SK-N-SH (cell line): ENCODE measurements around the gene TP53I11. TPM values are rescaled to one million over a fixed set of nuclear protein-coding genes. Genes with fewer than 3 reads are reported as not detected.

ENCODE experiments used
- CTCF ChIA-PET: fragments of 300-600, 350-600 bp; formaldehyde crosslinking; extraction: SDS; loops from one replicate; lab custom pipeline; 2021; lab: Yijun Ruan, JAX
- POLR2A ChIA-PET: fragments of 350-600 bp; sonication (Branson Sonifier 250); formaldehyde crosslinking; extraction: SDS; loops from one replicate; lab custom pipeline; 2020; ENCODE audit warnings: antibody characterized with exemption, inconsistent platforms; lab: Yijun Ruan, JAX
- DNase-seq: peaks from one replicate; pipeline ENCODE4 v3.0.0; 2012
- H2AFZ ChIP-seq: fragments of 200-600 bp; sonication (generic); 2 replicates; pipeline ENCODE4 v1.8.1; 2016; ENCODE audit warnings: antibody characterized with exemption, mild to moderate bottlenecking, low read depth
- H3F3A ChIP-seq: fragments of 200-600 bp; sonication (generic); replicated peaks from 2 replicates; pipeline ENCODE3; 2016; ENCODE audit warnings: antibody characterized with exemption, mild to moderate bottlenecking; ENCODE audit not compliant: insufficient read depth
- H3K27ac ChIP-seq, 2 experiments: fragments of 200-500 bp in 1 of 2; fragments of 200-600 bp in 1 of 2; sonication (Bioruptor generic) in 1 of 2; sonication (generic), shearing (Covaris generic) in 1 of 2; 2 replicates each; pipeline versions ENCODE4 v1.5.1 to v1.6.1; 2014 to 2016; ENCODE audit warnings: low read depth in 2 of 2, inconsistent platforms in 1 of 2, low read length in 1 of 2, mild to moderate bottlenecking in 1 of 2, mixed read lengths in 1 of 2
- H3K27me3 ChIP-seq: fragments of 200-600 bp; sonication (generic), shearing (Covaris generic); 2 replicates; pipeline ENCODE4 v1.6.1; 2016; ENCODE audit warnings: mixed run types; ENCODE audit not compliant: insufficient read depth
- H3K36me3 ChIP-seq, 2 experiments: fragments of 200-500 bp in 1 of 2; fragments of 200-600 bp in 1 of 2; sonication (Bioruptor generic) in 1 of 2; sonication (generic) in 1 of 2; replicated peaks in 1 of 2; 2 replicates each; pipeline versions ENCODE3 to v1.5.1; 2014 to 2016; ENCODE audit warnings: low read length in 1 of 2, mild to moderate bottlenecking in 1 of 2; ENCODE audit not compliant: insufficient read depth in 2 of 2, control insufficient read depth in 1 of 2
- H3K4me1 ChIP-seq, 2 experiments: fragments of 200-500 bp in 1 of 2; fragments of 200-600 bp in 1 of 2; sonication (Bioruptor generic) in 1 of 2; sonication (generic), shearing (Covaris generic) in 1 of 2; 2 replicates each; pipeline versions ENCODE4 v1.5.1 to v1.6.1; 2014 to 2016; ENCODE audit warnings: low read depth in 1 of 2, low read length in 1 of 2, mixed run types in 1 of 2; ENCODE audit not compliant: insufficient read depth in 2 of 2, control insufficient read depth in 1 of 2
- H3K4me2 ChIP-seq: fragments of 200-600 bp; sonication (generic), shearing (Covaris generic); 2 replicates; pipeline ENCODE4 v1.6.1; 2017; ENCODE audit warnings: mixed run types
- H3K4me3 ChIP-seq, 2 experiments: fragments of 200-500 bp in 1 of 2; fragments of 200-600 bp in 1 of 2; sonication (Bioruptor generic) in 1 of 2; sonication (generic), shearing (Covaris generic) in 1 of 2; 2 replicates each; pipeline versions ENCODE4 v1.5.1 to v1.8.1; 2014 to 2016; ENCODE audit warnings: low read depth in 2 of 2, inconsistent platforms in 1 of 2, low read length in 1 of 2, mild to moderate bottlenecking in 1 of 2, mixed read lengths in 1 of 2, moderate library complexity in 1 of 2
- H3K79me2 ChIP-seq: fragments of 200-600 bp; sonication (generic); 2 replicates; pipeline ENCODE4 v1.8.1; 2017; ENCODE audit warnings: mild to moderate bottlenecking; ENCODE audit not compliant: insufficient read depth
- H3K9ac ChIP-seq: fragments of 200-600 bp; sonication (generic); 2 replicates; pipeline ENCODE4 v1.6.1; 2017; ENCODE audit warnings: mixed run types
- H3K9me2 ChIP-seq: fragments of 200-600 bp; sonication (generic); 2 replicates; pipeline ENCODE4 v1.6.1; 2017; ENCODE audit warnings: mixed run types
- H3K9me3 ChIP-seq: fragments of 200-600 bp; sonication (generic); 2 replicates; pipeline ENCODE4 v1.6.1; 2017; ENCODE audit warnings: mixed run types, mild to moderate bottlenecking, moderate library complexity
- H4K20me1 ChIP-seq: fragments of 200-600 bp; sonication (generic); 2 replicates; pipeline ENCODE4 v1.6.1; 2017; ENCODE audit warnings: mild to moderate bottlenecking, mixed run types; ENCODE audit not compliant: insufficient read depth
- CTCF ChIP-seq: fragments of 200-600 bp; sonication (generic); IDR thresholded peaks from 2 replicates; pipeline ENCODE4 v1.6.1; 2017; ENCODE audit warnings: antibody characterized with exemption, mild to moderate bottlenecking, moderate library complexity
- FOSL2 ChIP-seq: IDR thresholded peaks from 2 replicates; pipeline ENCODE4 v1.4.0; 2012; ENCODE audit warnings: low read depth, mild to moderate bottlenecking, moderate library complexity, borderline replicate concordance
- GABPA ChIP-seq: IDR thresholded peaks from 2 replicates; pipeline ENCODE4 v1.4.0; 2012; ENCODE audit warnings: low read depth, mild to moderate bottlenecking
- IRF3 ChIP-seq: fragments of 150-350 bp; IDR thresholded peaks from 2 replicates; pipeline ENCODE4 v1.6.1; 2016; ENCODE audit warnings: mild to moderate bottlenecking, low read depth, low read length
- MAX ChIP-seq: IDR thresholded peaks from 2 replicates; pipeline ENCODE4 v1.4.0; 2012; ENCODE audit warnings: low read depth
- MXI1 ChIP-seq: IDR thresholded peaks from 2 replicates; pipeline ENCODE4 v1.6.1; 2012; ENCODE audit warnings: mild to moderate bottlenecking, low read depth, low read length, improper control_type of control experiment
- RAD21 ChIP-seq: IDR thresholded peaks from 2 replicates; pipeline ENCODE4 v1.6.1; 2012; ENCODE audit warnings: mild to moderate bottlenecking, low read length
- SIN3A ChIP-seq: IDR thresholded peaks from 2 replicates; pipeline ENCODE4 v1.6.1; 2012; ENCODE audit warnings: low read depth, mild to moderate bottlenecking, low read length, moderate library complexity, borderline replicate concordance
- SMC3 ChIP-seq: IDR thresholded peaks from 2 replicates; pipeline ENCODE4 v1.6.1; 2012; ENCODE audit warnings: low read depth, low read length, improper control_type of control experiment
- TAF1 ChIP-seq: IDR thresholded peaks from 2 replicates; pipeline ENCODE4 v1.6.1; 2012; ENCODE audit warnings: low read depth, mild to moderate bottlenecking, low read length, moderate library complexity, borderline replicate concordance
- TCF12 ChIP-seq: IDR thresholded peaks from 2 replicates; pipeline ENCODE4 v1.4.0; 2012
- USF1 ChIP-seq: IDR thresholded peaks from 2 replicates; pipeline ENCODE4 v1.4.0; 2012; ENCODE audit warnings: low read depth, borderline replicate concordance
- WGBS: methylation state at CpG from one replicate; pipeline ENCODE4 v1.1.6; 2017; ENCODE audit warnings: low lambda C conversion rate; 5-methylcytosine and 5-hydroxymethylcytosine counted together
- polyA plus RNA-seq, 3 experiments: library from polyadenylated mRNA; depleted of rRNA; stranded (reverse); fragments of >200 nt; gene quantifications; 2 replicates each; pipeline ENCODE4 v1.2.3, GENCODE V29; 2012

Gene TP53I11
- polyA plus RNA-seq, 1 of the 3 experiments (the other 2 are of a cell fraction): 6.6 TPM

- no peaks in the 10 kb centered on the region for H3K9me3 ChIP-seq
- WGBS: 55% methylated on average over 9 of the region's 9 CpGs
- POLR2A ChIA-PET: no interaction called here
- H3K4me2 ChIP-seq: no peak overlapping the region
- peak overlapping the region; percentile 35; the same call in 1 of the 2 replicates for H2AFZ ChIP-seq
- CTCF ChIA-PET: interaction anchor here (0.6 to 2.1 kb wide), 12 partner anchors 12 to 133 kb away, joined by 3 to 8 read pairs (median 4); partner anchors contain the start of gene TP53I11
- no peaks in the 10 kb centered on the region for H4K20me1 ChIP-seq
- no peak overlapping the region for H3K4me3 ChIP-seq
- no peaks in the 10 kb centered on the region for H3K9me2 ChIP-seq
- TF ChIP-seq RAD21: peak; percentile 34
- TF ChIP-seq USF1: 0 out of 2 replicates have a peak, but pooled peaks have one; percentile 24
- no peak for TF ChIP-seq FOSL2
- TF ChIP-seq IRF3: no peak
- peak; percentile 32; the same call in 1 of the 2 replicates for TF ChIP-seq SMC3
- TF ChIP-seq SIN3A: no peak
- TF ChIP-seq CTCF: peak; percentile 30; the same call in 1 of the 2 replicates
- no peak for TF ChIP-seq MAX
- TF ChIP-seq TAF1: no peak
- H3K9ac ChIP-seq: no peak overlapping the region
- H3K27ac ChIP-seq: no peak overlapping the region
- DNase-seq: peak; percentile 57
- no peaks in the 10 kb centered on the region for H3F3A ChIP-seq
- H3K4me1 ChIP-seq: peaks cover 5 to 16% of the 10 kb centered on the region in 2 experiments; a peak in 2 of 4 replicates
- H3K36me3 ChIP-seq: no peaks in the 10 kb centered on the region
- H3K27me3 ChIP-seq: no peaks in the 10 kb centered on the region
- no peaks in the 10 kb centered on the region for H3K79me2 ChIP-seq
Measured at GRCh38 chr11:44977493-44977984, 26.9 kb upstream of the TP53I11 start.

GRCh38 chr11:44976576-44976975 is 25.9 kb upstream of the TP53I11 start:
- H3K36me3 ChIP-seq: no peaks in the 10 kb centered on the region
- H3K9me2 ChIP-seq: no peaks in the 10 kb centered on the region
- H3K4me3 ChIP-seq: no peak overlapping the region
- no peaks in the 10 kb centered on the region for H3F3A ChIP-seq
- no peak overlapping the region for H3K27ac ChIP-seq
- H3K79me2 ChIP-seq: no peaks in the 10 kb centered on the region
- H3K4me1 ChIP-seq: peaks cover 5 to 16% of the 10 kb centered on the region in 2 experiments; a peak in 2 of 4 replicates
- TF ChIP-seq GABPA (no peak), RAD21 (no peak), CTCF (no peak), SMC3 (no peak), MXI1 (no peak), TCF12 (no peak), IRF3 (no peak)
- no peaks in the 10 kb centered on the region for H4K20me1 ChIP-seq
- no peak overlapping the region for H3K9ac ChIP-seq
- POLR2A ChIA-PET: no interaction called here
- no peaks in the 10 kb centered on the region for H3K27me3 ChIP-seq
- CTCF ChIA-PET: interaction anchor here (0.9 to 2.1 kb wide), 12 partner anchors 12 to 134 kb away, joined by 3 to 8 read pairs (median 4); partner anchors contain the start of gene TP53I11
- no peak for DNase-seq
- H2AFZ ChIP-seq: no peak overlapping the region
- 85% methylated on average over 4 of the region's 5 CpGs for WGBS
- no peak overlapping the region for H3K4me2 ChIP-seq
- H3K9me3 ChIP-seq: no peaks in the 10 kb centered on the region
